Erythroblast (primary cell): Measurements from ENCODE around the gene SRA1.

Experiments
- DNase-seq, 2 experiments: peaks; one replicate each; lab custom pipeline; 2025; lab: John Stamatoyannopoulos, UW
- GATA1 ChIP-seq: IDR thresholded peaks from 2 replicates; pipeline ENCODE4 v1.6.1; 2011; ENCODE audit warnings: low read depth, mild to moderate bottlenecking, control low read depth, low read length, moderate library complexity
- POLR2A ChIP-seq: IDR thresholded peaks from 2 replicates; pipeline ENCODE4 v1.6.1; 2011; ENCODE audit warnings: mild to moderate bottlenecking, low read length

SRA1 gene

DNA sequence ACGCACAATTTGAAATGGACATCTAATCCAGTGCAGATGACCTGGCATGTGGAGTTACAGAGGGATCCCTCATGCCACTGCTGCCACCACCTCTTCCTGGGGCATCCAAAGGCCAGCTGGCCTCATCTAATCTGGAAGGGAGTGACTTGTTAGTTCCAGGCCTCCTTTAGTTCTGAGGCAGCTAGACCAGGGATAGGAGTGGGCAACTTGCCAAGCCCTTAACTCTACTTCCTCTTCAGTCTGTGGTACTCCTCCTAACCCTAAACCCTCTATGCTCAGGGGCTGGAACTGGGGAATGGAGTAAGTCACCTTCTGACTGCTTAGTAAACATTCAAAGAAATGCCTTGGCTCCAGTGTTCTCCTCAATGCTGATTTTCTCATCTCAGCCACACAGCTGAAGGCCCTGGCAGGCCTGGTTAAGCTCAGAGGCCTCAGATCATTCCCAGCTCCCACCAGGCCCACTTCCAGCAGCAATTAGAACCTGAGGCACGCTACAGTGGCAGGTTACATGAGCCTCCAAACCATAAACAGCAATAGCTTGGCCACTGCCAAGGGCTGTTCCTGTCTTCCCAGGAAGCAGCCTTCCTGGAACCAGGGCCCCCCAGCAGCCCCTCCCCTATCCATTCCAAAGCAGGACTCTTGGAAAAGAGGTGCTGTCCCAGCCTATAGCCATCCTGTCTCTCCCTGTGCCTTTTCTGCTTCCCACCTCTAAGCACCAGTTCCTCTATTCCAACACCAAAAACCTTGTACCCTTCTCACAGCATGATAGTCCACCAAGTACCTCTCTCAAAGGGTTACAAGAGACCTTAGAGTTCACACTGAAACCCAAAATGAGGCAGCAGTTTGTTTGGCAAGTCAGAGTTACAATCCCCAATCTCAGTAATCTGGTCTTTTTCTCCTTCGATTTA lies 7.8 kb downstream of the SRA1 start:
- DNase-seq = peak; percentile 53 to 74
- TF ChIP-seq GATA1 (no peak), POLR2A (peak; percentile 42)

- TF ChIP-seq POLR2A (no peak), GATA1 (no peak)
- DNase-seq = no peak
These were observed 8.5 kb downstream of the SRA1 start for GRCh38 chr5:140548791-140549190.

- TF ChIP-seq GATA1 = no peak
- DNase-seq = no peak
These were observed 9.0 kb downstream of the SRA1 start for GRCh38 chr5:140548300-140548688.

GRCh38 chr5:140547508-140548299 lies 9.6 kb downstream of the SRA1 start, which contains the start of gene EIF4EBP3:
TSS of gene EIF4EBP3 (plus strand) at chr5:140547662. CDS start at chr5:140547738, 76 bp downstream.
- DNase-seq = peak; percentile 95 to 97
- TF ChIP-seq POLR2A (peak; percentile 50), GATA1 (no peak)

DNA sequence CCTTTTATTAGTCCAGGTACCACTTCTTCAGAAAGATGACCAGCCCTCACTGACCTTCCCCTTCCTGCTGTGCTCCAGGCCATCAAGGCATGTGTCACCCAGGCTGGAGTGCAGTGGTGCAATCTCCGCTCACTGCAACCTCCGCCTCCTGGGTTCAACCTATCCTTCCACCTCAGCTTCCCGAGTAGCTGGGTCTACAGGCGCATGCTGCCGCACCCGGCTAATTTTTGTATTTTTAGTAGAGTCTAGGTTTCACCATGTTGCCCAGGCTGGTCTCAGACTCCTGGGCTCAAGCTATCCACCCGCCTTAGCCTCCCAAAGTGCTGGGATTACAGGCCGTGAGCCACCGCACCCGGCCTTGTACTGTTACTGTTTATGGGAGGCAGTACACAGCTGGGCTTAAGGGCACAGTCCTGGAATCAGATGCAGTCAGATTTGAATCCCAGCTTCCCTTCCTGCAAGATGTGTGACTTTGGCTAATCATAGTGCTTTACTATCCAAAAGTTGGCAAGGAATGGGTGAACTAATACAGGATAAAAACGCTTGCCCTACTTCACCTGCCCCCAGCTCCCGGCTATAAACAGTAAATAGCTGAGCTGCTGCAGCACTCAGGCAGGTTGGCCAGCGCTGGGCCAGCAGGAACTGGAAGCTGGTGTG lies 10.3 kb downstream of the SRA1 start:
- DNase-seq = no peak

DNA sequence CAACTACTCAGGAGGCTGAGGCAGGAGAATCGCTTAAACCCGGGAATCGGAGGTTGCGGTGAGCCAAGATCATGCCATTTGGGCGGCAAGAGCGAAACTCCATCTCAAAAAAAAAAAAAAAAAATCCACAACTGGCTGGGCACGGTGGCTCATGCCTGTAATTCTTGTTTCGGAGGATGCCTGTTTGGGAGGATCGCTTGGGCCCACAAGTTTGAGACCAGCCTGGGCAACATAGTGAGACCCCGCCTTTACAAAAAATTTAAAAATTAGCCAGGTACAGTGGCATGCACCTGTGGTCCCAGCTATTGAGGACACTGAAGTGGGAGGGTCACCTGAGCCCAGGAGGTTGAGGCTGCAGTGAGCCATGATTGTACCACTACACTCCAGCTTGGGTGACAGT lies 11.7 kb downstream of the SRA1 start:
- DNase-seq = no peak
- TF ChIP-seq GATA1 = no peak
- no peak for TF ChIP-seq POLR2A

More for the DNA sequence above, 10.3 kb downstream of the SRA1 start:
- TF ChIP-seq GATA1 (no peak), POLR2A (no peak)

- no peak for DNase-seq
- no peak for TF ChIP-seq POLR2A
- no peak for TF ChIP-seq GATA1
These were observed 12.3 kb downstream of the SRA1 start for GRCh38 chr5:140544986-140545385.

- no peak for DNase-seq
- TF ChIP-seq GATA1 = no peak
- TF ChIP-seq POLR2A = no peak
These were observed 14.3 kb downstream of the SRA1 start for GRCh38 chr5:140542972-140543371.

DNA sequence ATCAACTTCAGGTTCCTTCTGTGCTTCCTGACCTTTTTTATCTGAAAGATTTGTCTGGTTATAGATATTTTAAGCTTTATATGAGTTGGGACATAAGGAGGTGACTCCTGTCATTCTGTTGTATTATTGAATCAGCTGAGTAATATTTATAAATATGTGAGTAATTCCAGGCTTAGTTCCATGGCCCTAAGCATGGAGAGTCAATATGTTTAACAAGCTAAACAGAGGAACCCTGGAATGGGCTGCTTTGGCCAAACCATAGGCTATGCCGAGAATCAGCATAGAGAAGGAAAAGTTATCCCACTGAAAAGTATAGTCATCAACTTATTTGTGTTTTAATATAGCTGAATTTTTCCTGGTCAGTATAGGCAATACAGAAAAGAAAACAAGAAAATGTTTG lies 17.0 kb downstream of the SRA1 start:
- no peak for DNase-seq
- no peak for TF ChIP-seq POLR2A
- no peak for TF ChIP-seq GATA1

DNA sequence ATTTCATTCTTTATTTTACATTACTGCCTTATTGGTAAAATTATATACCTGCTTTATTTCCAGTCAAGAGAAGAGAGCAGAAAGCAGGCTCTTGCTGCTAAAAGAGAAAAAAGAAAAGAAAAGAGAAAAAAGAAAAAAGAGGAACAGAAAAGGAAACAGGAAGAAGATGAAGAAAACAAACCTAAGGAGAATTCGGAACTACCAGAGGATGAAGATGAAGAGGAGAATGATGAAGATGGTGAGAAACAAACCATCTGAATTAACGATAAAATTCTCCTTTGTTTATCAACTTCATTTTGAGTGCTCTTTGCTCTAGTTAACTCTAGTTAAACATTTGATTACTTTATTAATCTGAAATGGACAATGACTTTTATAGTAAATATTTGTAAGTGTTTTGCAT lies 33.3 kb downstream of the SRA1 start:
- DNase-seq = no peak
- TF ChIP-seq GATA1 (no peak), POLR2A (no peak)

DNA sequence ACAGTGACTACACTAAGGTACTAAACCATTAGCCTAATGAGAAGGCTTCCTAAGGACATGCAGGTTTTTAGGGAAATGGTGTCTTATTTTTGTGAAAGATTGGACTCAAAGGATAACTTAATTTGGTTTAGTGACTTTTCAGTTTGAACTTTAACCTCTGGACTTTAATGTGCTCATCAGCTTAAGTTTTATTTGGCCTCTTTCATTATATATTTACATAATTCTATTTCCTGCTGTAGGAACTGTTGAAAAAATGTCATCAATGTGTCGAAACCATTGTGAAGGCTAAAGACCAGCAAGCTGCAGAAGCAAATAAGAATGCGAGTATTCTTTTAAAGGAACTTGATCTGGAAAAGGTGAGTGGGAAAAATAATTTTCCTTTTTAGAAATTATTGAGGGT lies 44.1 kb downstream of the SRA1 start:
- TF ChIP-seq POLR2A = no peak
- no peak for TF ChIP-seq GATA1
- DNase-seq = no peak

DNA sequence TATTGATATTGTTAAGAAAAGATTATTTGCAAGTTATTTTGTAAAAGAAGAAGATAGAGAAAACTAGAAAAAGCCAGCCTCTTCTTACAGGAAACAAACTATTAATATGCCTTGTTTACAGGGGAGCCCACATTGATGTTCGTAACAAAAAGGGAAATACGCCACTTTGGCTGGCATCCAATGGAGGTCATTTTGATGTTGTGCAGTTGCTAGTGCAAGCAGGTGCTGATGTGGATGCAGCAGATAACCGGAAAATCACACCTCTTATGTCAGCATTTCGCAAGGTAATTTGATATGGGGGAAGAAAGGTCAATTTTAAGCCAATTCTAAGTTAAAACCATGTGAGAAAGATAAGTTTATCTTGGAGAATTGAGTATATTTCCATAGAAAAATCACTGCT lies 47.4 kb downstream of the SRA1 start:
- DNase-seq = no peak

DNA sequence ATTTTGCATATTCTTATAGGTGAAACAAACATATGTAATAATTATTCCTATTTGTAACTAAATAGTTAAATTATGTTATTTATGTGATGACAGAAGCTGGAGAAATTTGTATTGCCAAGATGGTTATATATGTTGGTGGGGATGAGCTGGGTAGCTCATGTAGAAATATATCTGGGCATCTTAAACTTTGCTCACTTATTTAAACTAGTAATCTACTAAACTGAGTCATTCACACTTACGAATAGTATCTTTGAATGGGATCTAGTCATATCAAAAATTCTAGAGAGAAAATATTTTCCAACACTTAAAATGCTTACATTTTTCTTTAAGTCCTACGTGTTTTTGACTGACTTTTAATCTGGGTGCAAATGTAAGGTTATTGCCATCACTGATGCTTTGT lies 54.4 kb downstream of the SRA1 start:
- DNase-seq = no peak
- no peak for TF ChIP-seq GATA1
- no peak for TF ChIP-seq POLR2A

More for the DNA sequence above, 47.4 kb downstream of the SRA1 start:
- TF ChIP-seq GATA1 = no peak
